WTC11 (cell line): Measurements from ENCODE around the gene TACSTD2. TPM values are rescaled to one million over a fixed set of nuclear protein-coding genes. Genes with fewer than 3 reads are reported as not detected.
A peak's percentile ranks its signal among the peaks of the same experiment; 100 is the strongest.

Source experiments
- CREM ChIP-seq: sonication (generic); formaldehyde crosslinking; IDR thresholded peaks from 2 replicates; pipeline ENCODE4 v1.8.1; 2022; ENCODE audit warnings: mild to moderate bottlenecking, missing genetic modification reagents, moderate library complexity
- ESRRA ChIP-seq: sonication (generic); formaldehyde crosslinking; IDR thresholded peaks from 2 replicates; pipeline ENCODE4 v1.8.1; 2022; ENCODE audit warnings: mild to moderate bottlenecking, missing genetic modification reagents, borderline replicate concordance
- GABPB1 ChIP-seq: sonication (generic); formaldehyde crosslinking; IDR thresholded peaks from 2 replicates; pipeline ENCODE4 v1.8.1; 2023; ENCODE audit warnings: mild to moderate bottlenecking, missing genetic modification reagents
- MXD4 ChIP-seq: fragments of 250-450 bp; sonication (Bioruptor Pico); IDR thresholded peaks from 2 replicates; pipeline ENCODE4 v1.8.0; 2021; ENCODE audit warnings: mild to moderate bottlenecking, moderate library complexity, borderline replicate concordance
- OVOL2 ChIP-seq: fragments of 250-450 bp; sonication (Bioruptor Pico); IDR thresholded peaks from 2 replicates; pipeline ENCODE4 v1.9.0; 2021; ENCODE audit warnings: mild to moderate bottlenecking, borderline replicate concordance
- RELA ChIP-seq: sonication (generic); formaldehyde crosslinking; IDR thresholded peaks from 2 replicates; pipeline ENCODE4 v1.8.1; 2022; ENCODE audit warnings: missing genetic modification reagents, mild to moderate bottlenecking, borderline replicate concordance
- TEAD1 ChIP-seq: sonication (generic); formaldehyde crosslinking; IDR thresholded peaks from 2 replicates; pipeline ENCODE4 v1.8.0; 2022; ENCODE audit warnings: mild to moderate bottlenecking, missing genetic modification reagents
- ZNF232 ChIP-seq: sonication (generic); formaldehyde crosslinking; IDR thresholded peaks from 2 replicates; pipeline ENCODE4 v1.8.0; 2022; ENCODE audit warnings: mild to moderate bottlenecking, missing genetic modification reagents
- total RNA-seq: library from RNA; stranded (reverse); gene quantifications from 3 replicates; pipeline ENCODE4 v1.2.3, GENCODE V29; 2021
- TF ChIP-seq, protein P1 (sequence below): sonication (generic); formaldehyde crosslinking; IDR thresholded peaks from 2 replicates; pipeline ENCODE4 v1.8.1; 2023; ENCODE audit warnings: mild to moderate bottlenecking, moderate library complexity, missing genetic modification reagents
- TF ChIP-seq, protein P2 (sequence below): sonication (generic); formaldehyde crosslinking; IDR thresholded peaks from 2 replicates; pipeline ENCODE4 v1.8.1; 2023; ENCODE audit warnings: mild to moderate bottlenecking, missing genetic modification reagents
- TF ChIP-seq, protein P3 (sequence below): sonication (generic); formaldehyde crosslinking; IDR thresholded peaks from 2 replicates; pipeline ENCODE4 v1.8.0; 2023; ENCODE audit warnings: mild to moderate bottlenecking, missing genetic modification reagents
- TF ChIP-seq, protein P4 (sequence below): sonication (generic); formaldehyde crosslinking; IDR thresholded peaks from 2 replicates; pipeline ENCODE4 v1.8.1; 2023; ENCODE audit warnings: mild to moderate bottlenecking, missing genetic modification reagents, moderate library complexity
- TF ChIP-seq, protein P5 (sequence below): sonication (generic); formaldehyde crosslinking; IDR thresholded peaks from 2 replicates; pipeline ENCODE4 v1.8.0; 2022; ENCODE audit warnings: mild to moderate bottlenecking, missing genetic modification reagents
- TF ChIP-seq, protein P6 (sequence below): sonication (generic); formaldehyde crosslinking; IDR thresholded peaks from 2 replicates; pipeline ENCODE4 v1.8.1; 2023; ENCODE audit warnings: mild to moderate bottlenecking, missing genetic modification reagents
- TF ChIP-seq, protein P7 (sequence below): sonication (generic); formaldehyde crosslinking; IDR thresholded peaks from 2 replicates; pipeline ENCODE4 v1.8.0; 2023; ENCODE audit warnings: missing genetic modification reagents
- TF ChIP-seq, protein P8 (sequence below): sonication (generic); formaldehyde crosslinking; IDR thresholded peaks from 2 replicates; pipeline ENCODE4 v1.8.0; 2022; ENCODE audit warnings: mild to moderate bottlenecking, missing genetic modification reagents
- TF ChIP-seq, protein P9 (sequence below): fragments of 250-450 bp; sonication (Bioruptor Pico); IDR thresholded peaks from 2 replicates; pipeline ENCODE4 v1.9.0; 2021; ENCODE audit warnings: mild to moderate bottlenecking, borderline replicate concordance
- TF ChIP-seq, protein P10 (sequence below): sonication (generic); formaldehyde crosslinking; IDR thresholded peaks from 2 replicates; pipeline ENCODE4 v1.8.0; 2022; ENCODE audit warnings: mild to moderate bottlenecking, missing genetic modification reagents

Gene TACSTD2
- total RNA-seq, 1 experiment from 2014 or later = 0.50 TPM

DNA sequence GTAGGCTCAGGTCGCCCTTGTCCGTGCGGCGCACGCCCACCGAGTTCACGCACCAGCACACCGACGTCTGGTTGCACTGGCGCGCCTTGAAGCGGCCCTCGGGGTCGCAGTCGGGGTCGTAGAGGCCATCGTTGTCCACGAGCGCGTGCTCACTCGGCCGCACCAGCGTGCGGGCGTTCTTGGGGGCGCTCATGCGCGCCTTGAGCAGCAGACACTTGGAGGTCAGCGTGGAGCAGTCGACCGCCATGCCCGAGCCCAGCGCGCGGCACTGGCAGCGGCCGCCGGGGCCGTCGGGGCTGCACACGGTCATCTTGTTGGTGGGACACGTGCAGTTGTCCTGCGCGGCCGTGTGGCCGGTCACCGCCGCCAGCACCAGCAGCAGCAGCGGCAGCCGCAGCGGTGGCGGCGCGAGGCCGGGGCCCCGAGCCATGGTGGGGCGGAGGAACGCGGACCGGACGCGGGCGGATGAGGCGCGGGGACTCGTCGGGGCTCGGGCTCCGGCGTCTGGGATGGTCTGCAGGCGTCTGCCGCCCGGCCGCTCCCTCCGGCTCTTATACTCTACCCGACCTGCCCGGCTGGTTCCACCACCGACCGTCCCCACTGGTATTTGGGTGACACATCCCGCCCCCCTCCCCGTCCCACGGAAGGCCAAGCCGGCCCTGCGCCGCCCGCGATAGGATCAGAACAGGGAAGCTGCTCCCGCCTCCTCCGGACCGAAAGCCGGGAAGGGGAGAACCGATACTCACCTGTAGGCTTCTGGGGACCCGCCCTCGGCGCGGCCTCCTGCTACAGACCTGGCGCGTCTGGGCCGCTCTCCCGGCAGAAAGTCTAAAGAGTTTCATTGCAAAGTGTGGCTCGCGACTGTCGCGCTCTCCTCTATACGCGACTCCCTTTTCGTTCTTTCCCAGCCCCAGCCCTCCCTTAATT lies at the start of gene TACSTD2 (continued):
- TF ChIP-seq, protein P1, sequence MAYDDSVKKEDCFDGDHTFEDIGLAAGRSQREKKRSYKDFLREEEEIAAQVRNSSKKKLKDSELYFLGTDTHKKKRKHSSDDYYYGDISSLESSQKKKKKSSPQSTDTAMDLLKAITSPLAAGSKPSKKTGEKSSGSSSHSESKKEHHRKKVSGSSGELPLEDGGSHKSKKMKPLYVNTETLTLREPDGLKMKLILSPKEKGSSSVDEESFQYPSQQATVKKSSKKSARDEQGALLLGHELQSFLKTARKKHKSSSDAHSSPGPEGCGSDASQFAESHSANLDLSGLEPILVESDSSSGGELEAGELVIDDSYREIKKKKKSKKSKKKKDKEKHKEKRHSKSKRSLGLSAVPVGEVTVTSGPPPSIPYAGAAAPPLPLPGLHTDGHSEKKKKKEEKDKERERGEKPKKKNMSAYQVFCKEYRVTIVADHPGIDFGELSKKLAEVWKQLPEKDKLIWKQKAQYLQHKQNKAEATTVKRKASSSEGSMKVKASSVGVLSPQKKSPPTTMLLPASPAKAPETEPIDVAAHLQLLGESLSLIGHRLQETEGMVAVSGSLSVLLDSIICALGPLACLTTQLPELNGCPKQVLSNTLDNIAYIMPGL (CRISPR knock-in tag) = peak; percentile 94
- TF ChIP-seq, protein P2, sequence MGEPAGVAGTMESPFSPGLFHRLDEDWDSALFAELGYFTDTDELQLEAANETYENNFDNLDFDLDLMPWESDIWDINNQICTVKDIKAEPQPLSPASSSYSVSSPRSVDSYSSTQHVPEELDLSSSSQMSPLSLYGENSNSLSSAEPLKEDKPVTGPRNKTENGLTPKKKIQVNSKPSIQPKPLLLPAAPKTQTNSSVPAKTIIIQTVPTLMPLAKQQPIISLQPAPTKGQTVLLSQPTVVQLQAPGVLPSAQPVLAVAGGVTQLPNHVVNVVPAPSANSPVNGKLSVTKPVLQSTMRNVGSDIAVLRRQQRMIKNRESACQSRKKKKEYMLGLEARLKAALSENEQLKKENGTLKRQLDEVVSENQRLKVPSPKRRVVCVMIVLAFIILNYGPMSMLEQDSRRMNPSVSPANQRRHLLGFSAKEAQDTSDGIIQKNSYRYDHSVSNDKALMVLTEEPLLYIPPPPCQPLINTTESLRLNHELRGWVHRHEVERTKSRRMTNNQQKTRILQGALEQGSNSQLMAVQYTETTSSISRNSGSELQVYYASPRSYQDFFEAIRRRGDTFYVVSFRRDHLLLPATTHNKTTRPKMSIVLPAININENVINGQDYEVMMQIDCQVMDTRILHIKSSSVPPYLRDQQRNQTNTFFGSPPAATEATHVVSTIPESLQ = no peak
- TF ChIP-seq, protein P3, sequence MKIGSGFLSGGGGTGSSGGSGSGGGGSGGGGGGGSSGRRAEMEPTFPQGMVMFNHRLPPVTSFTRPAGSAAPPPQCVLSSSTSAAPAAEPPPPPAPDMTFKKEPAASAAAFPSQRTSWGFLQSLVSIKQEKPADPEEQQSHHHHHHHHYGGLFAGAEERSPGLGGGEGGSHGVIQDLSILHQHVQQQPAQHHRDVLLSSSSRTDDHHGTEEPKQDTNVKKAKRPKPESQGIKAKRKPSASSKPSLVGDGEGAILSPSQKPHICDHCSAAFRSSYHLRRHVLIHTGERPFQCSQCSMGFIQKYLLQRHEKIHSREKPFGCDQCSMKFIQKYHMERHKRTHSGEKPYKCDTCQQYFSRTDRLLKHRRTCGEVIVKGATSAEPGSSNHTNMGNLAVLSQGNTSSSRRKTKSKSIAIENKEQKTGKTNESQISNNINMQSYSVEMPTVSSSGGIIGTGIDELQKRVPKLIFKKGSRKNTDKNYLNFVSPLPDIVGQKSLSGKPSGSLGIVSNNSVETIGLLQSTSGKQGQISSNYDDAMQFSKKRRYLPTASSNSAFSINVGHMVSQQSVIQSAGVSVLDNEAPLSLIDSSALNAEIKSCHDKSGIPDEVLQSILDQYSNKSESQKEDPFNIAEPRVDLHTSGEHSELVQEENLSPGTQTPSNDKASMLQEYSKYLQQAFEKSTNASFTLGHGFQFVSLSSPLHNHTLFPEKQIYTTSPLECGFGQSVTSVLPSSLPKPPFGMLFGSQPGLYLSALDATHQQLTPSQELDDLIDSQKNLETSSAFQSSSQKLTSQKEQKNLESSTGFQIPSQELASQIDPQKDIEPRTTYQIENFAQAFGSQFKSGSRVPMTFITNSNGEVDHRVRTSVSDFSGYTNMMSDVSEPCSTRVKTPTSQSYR (CRISPR knock-in tag) = peak; percentile 90; the same call in 1 of the 2 replicates
- TF ChIP-seq ESRRA (CRISPR knock-in tag) (peak; percentile 97), ZNF232 (CRISPR knock-in tag) (peak; percentile 97), TEAD1 (peak; percentile 96), MXD4 (CRISPR knock-in tag) (no peak), OVOL2 (no peak), CREM (CRISPR knock-in tag) (peak; percentile 90), RELA (CRISPR knock-in tag) (peak; percentile 98), GABPB1 (CRISPR knock-in tag) (no peak)
- TF ChIP-seq, protein P4, sequence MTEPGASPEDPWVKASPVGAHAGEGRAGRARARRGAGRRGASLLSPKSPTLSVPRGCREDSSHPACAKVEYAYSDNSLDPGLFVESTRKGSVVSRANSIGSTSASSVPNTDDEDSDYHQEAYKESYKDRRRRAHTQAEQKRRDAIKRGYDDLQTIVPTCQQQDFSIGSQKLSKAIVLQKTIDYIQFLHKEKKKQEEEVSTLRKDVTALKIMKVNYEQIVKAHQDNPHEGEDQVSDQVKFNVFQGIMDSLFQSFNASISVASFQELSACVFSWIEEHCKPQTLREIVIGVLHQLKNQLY (CRISPR knock-in tag) = peak; percentile 94; the same call in 1 of the 2 replicates
- TF ChIP-seq, protein P5, sequence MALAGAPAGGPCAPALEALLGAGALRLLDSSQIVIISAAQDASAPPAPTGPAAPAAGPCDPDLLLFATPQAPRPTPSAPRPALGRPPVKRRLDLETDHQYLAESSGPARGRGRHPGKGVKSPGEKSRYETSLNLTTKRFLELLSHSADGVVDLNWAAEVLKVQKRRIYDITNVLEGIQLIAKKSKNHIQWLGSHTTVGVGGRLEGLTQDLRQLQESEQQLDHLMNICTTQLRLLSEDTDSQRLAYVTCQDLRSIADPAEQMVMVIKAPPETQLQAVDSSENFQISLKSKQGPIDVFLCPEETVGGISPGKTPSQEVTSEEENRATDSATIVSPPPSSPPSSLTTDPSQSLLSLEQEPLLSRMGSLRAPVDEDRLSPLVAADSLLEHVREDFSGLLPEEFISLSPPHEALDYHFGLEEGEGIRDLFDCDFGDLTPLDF (CRISPR knock-in tag) = peak; percentile 97
- TF ChIP-seq, protein P6, sequence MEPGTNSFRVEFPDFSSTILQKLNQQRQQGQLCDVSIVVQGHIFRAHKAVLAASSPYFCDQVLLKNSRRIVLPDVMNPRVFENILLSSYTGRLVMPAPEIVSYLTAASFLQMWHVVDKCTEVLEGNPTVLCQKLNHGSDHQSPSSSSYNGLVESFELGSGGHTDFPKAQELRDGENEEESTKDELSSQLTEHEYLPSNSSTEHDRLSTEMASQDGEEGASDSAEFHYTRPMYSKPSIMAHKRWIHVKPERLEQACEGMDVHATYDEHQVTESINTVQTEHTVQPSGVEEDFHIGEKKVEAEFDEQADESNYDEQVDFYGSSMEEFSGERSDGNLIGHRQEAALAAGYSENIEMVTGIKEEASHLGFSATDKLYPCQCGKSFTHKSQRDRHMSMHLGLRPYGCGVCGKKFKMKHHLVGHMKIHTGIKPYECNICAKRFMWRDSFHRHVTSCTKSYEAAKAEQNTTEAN (CRISPR knock-in tag) = peak; percentile 98
- TF ChIP-seq, protein P7, sequence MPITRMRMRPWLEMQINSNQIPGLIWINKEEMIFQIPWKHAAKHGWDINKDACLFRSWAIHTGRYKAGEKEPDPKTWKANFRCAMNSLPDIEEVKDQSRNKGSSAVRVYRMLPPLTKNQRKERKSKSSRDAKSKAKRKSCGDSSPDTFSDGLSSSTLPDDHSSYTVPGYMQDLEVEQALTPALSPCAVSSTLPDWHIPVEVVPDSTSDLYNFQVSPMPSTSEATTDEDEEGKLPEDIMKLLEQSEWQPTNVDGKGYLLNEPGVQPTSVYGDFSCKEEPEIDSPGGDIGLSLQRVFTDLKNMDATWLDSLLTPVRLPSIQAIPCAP = peak; percentile 97
- TF ChIP-seq, protein P8, sequence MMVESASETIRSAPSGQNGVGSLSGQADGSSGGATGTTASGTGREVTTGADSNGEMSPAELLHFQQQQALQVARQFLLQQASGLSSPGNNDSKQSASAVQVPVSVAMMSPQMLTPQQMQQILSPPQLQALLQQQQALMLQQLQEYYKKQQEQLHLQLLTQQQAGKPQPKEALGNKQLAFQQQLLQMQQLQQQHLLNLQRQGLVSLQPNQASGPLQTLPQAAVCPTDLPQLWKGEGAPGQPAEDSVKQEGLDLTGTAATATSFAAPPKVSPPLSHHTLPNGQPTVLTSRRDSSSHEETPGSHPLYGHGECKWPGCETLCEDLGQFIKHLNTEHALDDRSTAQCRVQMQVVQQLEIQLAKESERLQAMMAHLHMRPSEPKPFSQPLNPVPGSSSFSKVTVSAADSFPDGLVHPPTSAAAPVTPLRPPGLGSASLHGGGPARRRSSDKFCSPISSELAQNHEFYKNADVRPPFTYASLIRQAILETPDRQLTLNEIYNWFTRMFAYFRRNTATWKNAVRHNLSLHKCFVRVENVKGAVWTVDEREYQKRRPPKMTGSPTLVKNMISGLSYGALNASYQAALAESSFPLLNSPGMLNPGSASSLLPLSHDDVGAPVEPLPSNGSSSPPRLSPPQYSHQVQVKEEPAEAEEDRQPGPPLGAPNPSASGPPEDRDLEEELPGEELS (CRISPR knock-in tag) = peak; percentile 97
- TF ChIP-seq, protein P9, sequence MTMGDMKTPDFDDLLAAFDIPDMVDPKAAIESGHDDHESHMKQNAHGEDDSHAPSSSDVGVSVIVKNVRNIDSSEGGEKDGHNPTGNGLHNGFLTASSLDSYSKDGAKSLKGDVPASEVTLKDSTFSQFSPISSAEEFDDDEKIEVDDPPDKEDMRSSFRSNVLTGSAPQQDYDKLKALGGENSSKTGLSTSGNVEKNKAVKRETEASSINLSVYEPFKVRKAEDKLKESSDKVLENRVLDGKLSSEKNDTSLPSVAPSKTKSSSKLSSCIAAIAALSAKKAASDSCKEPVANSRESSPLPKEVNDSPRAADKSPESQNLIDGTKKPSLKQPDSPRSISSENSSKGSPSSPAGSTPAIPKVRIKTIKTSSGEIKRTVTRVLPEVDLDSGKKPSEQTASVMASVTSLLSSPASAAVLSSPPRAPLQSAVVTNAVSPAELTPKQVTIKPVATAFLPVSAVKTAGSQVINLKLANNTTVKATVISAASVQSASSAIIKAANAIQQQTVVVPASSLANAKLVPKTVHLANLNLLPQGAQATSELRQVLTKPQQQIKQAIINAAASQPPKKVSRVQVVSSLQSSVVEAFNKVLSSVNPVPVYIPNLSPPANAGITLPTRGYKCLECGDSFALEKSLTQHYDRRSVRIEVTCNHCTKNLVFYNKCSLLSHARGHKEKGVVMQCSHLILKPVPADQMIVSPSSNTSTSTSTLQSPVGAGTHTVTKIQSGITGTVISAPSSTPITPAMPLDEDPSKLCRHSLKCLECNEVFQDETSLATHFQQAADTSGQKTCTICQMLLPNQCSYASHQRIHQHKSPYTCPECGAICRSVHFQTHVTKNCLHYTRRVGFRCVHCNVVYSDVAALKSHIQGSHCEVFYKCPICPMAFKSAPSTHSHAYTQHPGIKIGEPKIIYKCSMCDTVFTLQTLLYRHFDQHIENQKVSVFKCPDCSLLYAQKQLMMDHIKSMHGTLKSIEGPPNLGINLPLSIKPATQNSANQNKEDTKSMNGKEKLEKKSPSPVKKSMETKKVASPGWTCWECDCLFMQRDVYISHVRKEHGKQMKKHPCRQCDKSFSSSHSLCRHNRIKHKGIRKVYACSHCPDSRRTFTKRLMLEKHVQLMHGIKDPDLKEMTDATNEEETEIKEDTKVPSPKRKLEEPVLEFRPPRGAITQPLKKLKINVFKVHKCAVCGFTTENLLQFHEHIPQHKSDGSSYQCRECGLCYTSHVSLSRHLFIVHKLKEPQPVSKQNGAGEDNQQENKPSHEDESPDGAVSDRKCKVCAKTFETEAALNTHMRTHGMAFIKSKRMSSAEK (CRISPR knock-in tag) = peak; percentile 37; the same call in 1 of the 2 replicates
- TF ChIP-seq, protein P10, sequence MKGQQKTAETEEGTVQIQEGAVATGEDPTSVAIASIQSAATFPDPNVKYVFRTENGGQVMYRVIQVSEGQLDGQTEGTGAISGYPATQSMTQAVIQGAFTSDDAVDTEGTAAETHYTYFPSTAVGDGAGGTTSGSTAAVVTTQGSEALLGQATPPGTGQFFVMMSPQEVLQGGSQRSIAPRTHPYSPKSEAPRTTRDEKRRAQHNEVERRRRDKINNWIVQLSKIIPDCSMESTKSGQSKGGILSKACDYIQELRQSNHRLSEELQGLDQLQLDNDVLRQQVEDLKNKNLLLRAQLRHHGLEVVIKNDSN (CRISPR knock-in tag) = peak; percentile 76
